Measurements from ENCODE around the gene KDM2A. TPM values are rescaled to one million over a fixed set of nuclear protein-coding genes. Genes with fewer than 3 reads are reported as not detected.
A peak's percentile ranks its signal among the peaks of the same experiment; 100 is the strongest.

KDM2A gene
- total RNA-seq: 10 to 100 TPM; 87.1 to 95.9 TPM

GRCh38 chr11:67118801-67119584, at the start of gene KDM2A:
Gene KDM2A, plus strand, starts transcription at chr11:67119263. Its CDS starts 2,054 bp downstream, at chr11:67121317.
- Mint-ChIP-seq H3K4me3 (peak within 1 kb of the TSS; percentile 98), H3K4me1 (peaks cover 30% of the 10 kb centered on the region), H3K27me3 (peaks cover 8% of the 10 kb centered on the region), H3K27ac (peak within 1 kb of the TSS; percentile 93), H3K36me3 (ENCODE audit: low read depth) (peaks cover 29% of the 10 kb centered on the region), H3K9me3 (no peaks in the 10 kb centered on the region)
- CTCF ChIA-PET: interaction anchor here (0.6 to 2.9 kb wide), 9 partner anchors 9 to 198 kb away, joined by 3 to 11 read pairs (median 4); no protein-coding TSS in a partner anchor
- DNase-seq: peak; percentile 99
- POLR2A ChIA-PET: interaction anchor here (1.0 to 3.7 kb wide), 5 partner anchors 10 to 198 kb away, joined by 3 to 24 read pairs (median 5); no protein-coding TSS in a partner anchor

DNA sequence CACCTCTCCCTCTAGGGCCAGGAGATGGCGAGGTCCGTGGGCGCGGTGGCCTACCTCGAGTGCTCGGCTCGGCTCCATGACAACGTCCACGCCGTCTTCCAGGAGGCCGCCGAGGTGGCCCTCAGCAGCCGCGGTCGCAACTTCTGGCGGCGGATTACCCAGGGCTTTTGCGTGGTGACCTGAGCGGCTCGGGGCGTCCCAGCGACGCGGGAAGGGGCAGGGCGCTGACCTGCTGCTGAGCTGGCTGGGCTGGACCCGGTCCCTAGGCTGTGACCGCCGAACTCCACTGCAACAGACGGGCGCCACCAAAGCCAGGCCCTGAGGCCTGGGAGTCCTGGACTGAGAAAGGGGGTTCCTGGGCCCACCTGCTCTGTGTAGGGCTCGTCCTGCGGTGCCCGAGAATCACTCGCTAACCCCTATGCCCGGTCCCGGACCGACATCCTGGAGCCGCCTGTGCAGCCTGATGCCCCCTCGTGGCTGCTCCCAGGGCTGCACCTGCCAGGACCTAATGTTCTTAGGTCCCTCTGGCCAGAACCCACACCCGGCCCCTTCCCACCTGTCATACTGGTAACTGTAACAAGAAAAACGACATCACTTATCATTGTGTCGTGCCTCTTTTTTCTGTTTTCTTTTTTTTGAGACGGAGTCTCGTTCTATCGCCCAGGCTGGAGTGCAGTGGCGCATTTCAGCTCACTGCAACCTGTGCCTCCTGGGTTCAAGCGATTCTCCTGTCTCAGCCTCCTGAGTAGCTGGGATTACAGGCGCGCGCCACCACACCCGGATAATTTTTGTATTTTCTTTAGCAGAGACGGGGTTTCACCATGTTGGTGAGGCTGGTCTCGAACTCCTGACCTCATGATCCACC, 47.4 kb upstream of the KDM2A start:
- POLR2A ChIA-PET: interaction anchor here (1.3 kb wide), 1 partner anchor 18 kb away, joined by 3 read pairs; no protein-coding TSS in a partner anchor
- CTCF ChIA-PET: interaction anchor here (1.5 to 1.7 kb wide), 2 partner anchors 17 to 18 kb away, joined by 8 to 9 read pairs; no protein-coding TSS in a partner anchor
- Mint-ChIP-seq H3K27ac (no peak overlapping the region), H3K36me3 (ENCODE audit: low read depth) (no peaks in the 10 kb centered on the region), H3K4me1 (peaks cover 3% of the 10 kb centered on the region), H3K9me3 (no peaks in the 10 kb centered on the region), H3K4me3 (no peak overlapping the region), H3K27me3 (peaks cover 13% of the 10 kb centered on the region)
- DNase-seq: peak; percentile 82

DNA sequence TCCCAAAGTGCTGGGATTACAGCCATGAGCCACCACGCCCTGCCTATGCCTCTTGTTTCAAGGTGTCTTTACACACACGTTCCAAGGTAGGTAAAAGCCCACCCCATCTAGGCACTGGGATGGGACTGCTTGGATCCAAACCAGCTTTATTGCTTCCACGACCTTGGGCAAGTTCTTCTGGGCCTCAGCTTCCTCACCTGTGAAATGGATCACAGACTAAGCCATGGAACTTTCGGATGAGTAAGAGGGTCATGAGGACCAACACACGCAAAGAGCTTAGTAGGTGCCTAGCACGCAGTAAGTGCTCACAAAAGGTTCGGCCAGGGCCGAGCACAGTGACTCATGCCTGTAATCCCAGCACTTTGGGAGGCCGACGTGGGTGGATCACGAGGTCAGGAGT, 46.8 kb upstream of the KDM2A start:
- Mint-ChIP-seq H3K4me1 (peaks cover 3% of the 10 kb centered on the region), H3K4me3 (no peak overlapping the region), H3K9me3 (no peaks in the 10 kb centered on the region), H3K36me3 (ENCODE audit: low read depth) (no peaks in the 10 kb centered on the region), H3K27ac (no peak overlapping the region), H3K27me3 (peaks cover 13% of the 10 kb centered on the region)
- CTCF ChIA-PET: interaction anchor here (0.9 to 2.5 kb wide), 4 partner anchors 17 to 113 kb away, joined by 3 to 9 read pairs (median 8); no protein-coding TSS in a partner anchor
- no peak for DNase-seq
- POLR2A ChIA-PET: interaction anchor here (1.3 kb wide), 1 partner anchor 18 kb away, joined by 3 read pairs; no protein-coding TSS in a partner anchor

DNA sequence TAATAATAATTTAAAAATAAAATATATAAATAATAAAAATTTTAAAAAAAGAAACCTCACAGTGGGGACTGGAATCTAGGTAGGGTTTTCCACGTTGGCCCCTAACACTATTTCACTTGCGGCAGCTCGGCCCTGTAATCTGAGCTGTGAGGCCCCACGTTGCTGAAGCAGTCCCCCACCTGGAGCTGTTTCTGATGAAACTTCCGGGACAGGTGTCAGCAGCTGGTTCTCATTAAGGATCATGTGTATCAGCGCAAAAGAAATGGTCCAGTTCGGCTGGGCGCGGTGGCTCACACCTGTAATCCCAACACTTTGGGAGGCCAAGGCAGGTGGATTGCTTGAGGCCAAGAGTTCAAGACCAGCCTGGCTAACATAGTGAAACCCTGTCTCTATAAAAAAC, 45.2 kb upstream of the KDM2A start:
- Mint-ChIP-seq H3K9me3 (no peaks in the 10 kb centered on the region), H3K27ac (no peak overlapping the region), H3K4me1 (peaks cover 11% of the 10 kb centered on the region), H3K36me3 (ENCODE audit: low read depth) (no peaks in the 10 kb centered on the region), H3K27me3 (peaks cover 10% of the 10 kb centered on the region), H3K4me3 (no peak overlapping the region)
- ChIA-PET POLR2A (interaction anchor here (0.6 kb wide), 1 partner anchor 21 kb away, joined by 3 read pairs; no protein-coding TSS in a partner anchor), CTCF (interaction anchor here (1.0 to 2.5 kb wide), 6 partner anchors 9 to 115 kb away, joined by 3 to 7 read pairs (median 4); no protein-coding TSS in a partner anchor)
- no peak for DNase-seq

GRCh38 chr11:67076202-67076601, 42.9 kb upstream of the KDM2A start:
- DNase-seq: no peak
- H3K9me3 Mint-ChIP-seq: no peaks in the 10 kb centered on the region
- no peak overlapping the region for H3K27ac Mint-ChIP-seq
- no peaks in the 10 kb centered on the region for H3K36me3 Mint-ChIP-seq (ENCODE audit: low read depth)
- CTCF ChIA-PET: interaction anchor here (1.2 kb wide), 1 partner anchor 23 kb away, joined by 7 read pairs; no protein-coding TSS in a partner anchor
- peaks cover 16% of the 10 kb centered on the region for H3K4me1 Mint-ChIP-seq
- no peak overlapping the region for H3K4me3 Mint-ChIP-seq
- peaks cover 6% of the 10 kb centered on the region for H3K27me3 Mint-ChIP-seq
- POLR2A ChIA-PET: no interaction called here

GRCh38 chr11:67079065-67079705, 39.9 kb upstream of the KDM2A start:
- H3K4me1 Mint-ChIP-seq: peaks cover 30% of the 10 kb centered on the region
- H3K27me3 Mint-ChIP-seq: peaks cover 10% of the 10 kb centered on the region
- no peak for DNase-seq
- no peak overlapping the region for H3K4me3 Mint-ChIP-seq
- ChIA-PET CTCF (interaction anchor here (1.0 to 2.8 kb wide), 3 partner anchors 90 to 303 kb away, joined by 4 to 10 read pairs (median 6); no protein-coding TSS in a partner anchor), POLR2A (no interaction called here)
- H3K36me3 Mint-ChIP-seq (ENCODE audit: low read depth): no peaks in the 10 kb centered on the region
- H3K27ac Mint-ChIP-seq: no peak overlapping the region
- no peaks in the 10 kb centered on the region for H3K9me3 Mint-ChIP-seq

DNA sequence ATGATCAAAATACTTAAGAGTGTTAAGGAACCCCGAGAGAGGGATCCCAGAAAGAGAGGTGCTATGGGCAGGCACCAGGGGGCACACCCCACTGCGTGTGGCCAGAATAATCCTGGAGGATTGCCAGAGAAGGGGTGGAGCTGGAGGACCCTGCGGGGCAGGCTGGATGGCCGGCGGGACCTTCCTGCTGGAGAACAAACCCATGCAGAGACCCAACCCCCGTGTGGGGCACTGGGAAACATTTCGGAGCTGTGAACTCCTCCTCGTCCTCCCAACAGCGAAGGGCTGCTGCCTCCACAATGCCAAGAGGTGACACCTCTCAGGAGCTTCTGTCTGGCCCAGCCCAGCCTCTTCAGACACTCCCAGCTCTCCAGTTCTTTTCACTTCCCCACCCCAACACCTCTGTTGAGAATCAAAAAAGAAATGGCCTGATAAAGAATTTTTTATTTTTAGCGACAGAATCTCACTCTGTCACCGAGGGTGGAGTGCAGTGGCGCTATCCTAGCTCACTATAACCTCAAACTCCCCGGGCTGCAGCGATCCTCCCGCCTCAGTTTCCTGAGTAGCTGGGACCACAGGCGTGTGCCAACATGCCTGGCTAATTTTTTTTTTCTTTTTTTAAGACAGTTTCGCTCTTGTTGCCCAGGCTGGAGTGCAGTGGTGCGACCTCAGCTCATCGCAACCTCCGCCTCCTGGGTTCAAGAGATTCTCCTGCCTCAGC, 36.8 kb upstream of the KDM2A start:
- Mint-ChIP-seq H3K27ac (no peak overlapping the region), H3K4me3 (no peak overlapping the region)

DNA sequence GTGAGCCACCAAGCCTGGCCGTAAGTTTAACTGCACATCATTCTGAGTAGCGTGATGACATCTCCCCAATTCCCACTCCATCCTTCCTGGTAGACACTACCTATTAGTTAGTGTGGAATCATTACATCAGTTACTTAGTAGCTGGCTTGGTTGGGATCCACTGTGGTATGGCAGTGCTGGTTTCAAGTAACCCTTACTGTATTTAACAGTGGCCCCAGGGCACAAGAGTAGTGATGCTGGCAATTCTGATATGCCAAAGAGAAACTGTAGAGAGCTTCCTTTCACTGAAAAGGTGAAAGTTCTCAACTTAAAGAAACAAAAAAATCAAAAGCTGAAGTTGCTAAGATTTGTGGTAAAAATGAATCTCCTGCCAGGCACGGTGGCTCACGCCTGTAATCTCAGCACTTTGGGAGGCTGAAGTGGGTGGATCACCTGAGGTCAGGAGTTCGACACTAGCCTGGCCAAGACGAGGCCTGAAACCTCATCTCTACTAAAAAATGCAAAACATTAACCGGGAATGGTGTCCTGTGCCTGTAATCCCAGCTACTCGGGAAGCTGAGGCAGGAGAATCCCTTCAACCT, 35.2 kb upstream of the KDM2A start:
- Mint-ChIP-seq H3K36me3 (ENCODE audit: low read depth) (no peaks in the 10 kb centered on the region), H3K27me3 (peaks cover 6% of the 10 kb centered on the region), H3K4me1 (peaks cover 22% of the 10 kb centered on the region), H3K27ac (no peak overlapping the region), H3K9me3 (no peaks in the 10 kb centered on the region), H3K4me3 (no peak overlapping the region)
- POLR2A ChIA-PET: no interaction called here
- CTCF ChIA-PET: interaction anchor here (1.3 to 2.3 kb wide), 4 partner anchors 11 to 89 kb away, joined by 3 to 8 read pairs (median 6); partner anchors contain the start of gene KDM2A
- DNase-seq: no peak

More for the DNA sequence above, 36.8 kb upstream of the KDM2A start:
- Mint-ChIP-seq H3K4me1 (peaks cover 30% of the 10 kb centered on the region), H3K9me3 (no peaks in the 10 kb centered on the region), H3K27me3 (peaks cover 6% of the 10 kb centered on the region), H3K36me3 (ENCODE audit: low read depth) (no peaks in the 10 kb centered on the region)
- POLR2A ChIA-PET: interaction anchor here (0.7 kb wide), 2 partner anchors 20 to 161 kb away, joined by 3 to 5 read pairs; no protein-coding TSS in a partner anchor
- DNase-seq: no peak
- CTCF ChIA-PET: interaction anchor here (0.6 to 2.3 kb wide), 12 partner anchors 9 to 158 kb away, joined by 3 to 8 read pairs (median 4); partner anchors contain the start of gene KDM2A

DNA sequence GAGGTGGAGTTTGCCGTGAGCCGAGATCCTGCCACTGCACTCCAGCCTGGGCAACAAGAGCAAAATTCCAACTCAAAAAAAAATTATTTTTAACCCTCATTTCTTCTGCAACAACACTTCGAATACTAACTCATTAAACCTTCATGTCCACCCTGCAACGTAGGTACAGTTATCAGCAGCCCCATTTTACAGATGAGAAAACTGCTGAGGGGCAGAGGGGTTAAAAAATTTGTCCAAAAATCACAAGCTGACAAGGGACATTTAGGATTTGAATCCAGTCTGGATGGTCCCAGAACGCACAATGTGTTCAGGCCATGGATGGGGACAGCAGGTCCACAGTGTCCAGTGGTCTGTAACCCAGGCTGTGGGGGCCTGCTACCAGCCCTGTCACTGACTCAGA, 33.4 kb upstream of the KDM2A start:
- H3K9me3 Mint-ChIP-seq: no peaks in the 10 kb centered on the region
- CTCF ChIA-PET: no interaction called here
- H3K36me3 Mint-ChIP-seq (ENCODE audit: low read depth): no peaks in the 10 kb centered on the region

DNA sequence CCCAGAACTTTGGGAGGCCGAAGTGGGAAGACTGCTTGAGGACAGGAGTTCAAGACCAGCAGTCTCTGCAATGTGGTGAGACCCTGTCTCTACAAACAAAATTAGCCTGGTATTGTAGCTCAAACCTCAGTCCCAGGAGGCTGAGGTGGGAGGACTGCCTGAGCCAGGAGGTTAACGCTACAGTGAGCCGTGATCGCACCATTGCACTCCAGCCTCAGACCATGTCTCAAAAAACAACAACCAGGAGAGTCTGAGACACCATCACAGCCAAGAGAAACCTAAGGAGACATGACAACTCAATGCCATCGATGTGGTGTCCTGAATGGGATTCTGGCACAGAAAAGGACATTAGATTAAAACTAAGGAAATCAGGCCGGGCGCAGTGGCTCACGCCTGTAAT, 28.3 kb upstream of the KDM2A start:
- H3K4me1 Mint-ChIP-seq: no peaks in the 10 kb centered on the region
- no peak for DNase-seq
- ChIA-PET CTCF (no interaction called here), POLR2A (no interaction called here)
- H3K27ac Mint-ChIP-seq: no peak overlapping the region
- H3K27me3 Mint-ChIP-seq: no peaks in the 10 kb centered on the region
- H3K9me3 Mint-ChIP-seq: no peaks in the 10 kb centered on the region
- H3K4me3 Mint-ChIP-seq: no peak overlapping the region
- no peaks in the 10 kb centered on the region for H3K36me3 Mint-ChIP-seq (ENCODE audit: low read depth)

More for the DNA sequence above, 33.4 kb upstream of the KDM2A start:
- peaks cover 17% of the 10 kb centered on the region for H3K4me1 Mint-ChIP-seq
- DNase-seq: no peak
- POLR2A ChIA-PET: no interaction called here
- peaks cover 6% of the 10 kb centered on the region for H3K27me3 Mint-ChIP-seq
- no peak overlapping the region for H3K4me3 Mint-ChIP-seq
- H3K27ac Mint-ChIP-seq: no peak overlapping the region

DNA sequence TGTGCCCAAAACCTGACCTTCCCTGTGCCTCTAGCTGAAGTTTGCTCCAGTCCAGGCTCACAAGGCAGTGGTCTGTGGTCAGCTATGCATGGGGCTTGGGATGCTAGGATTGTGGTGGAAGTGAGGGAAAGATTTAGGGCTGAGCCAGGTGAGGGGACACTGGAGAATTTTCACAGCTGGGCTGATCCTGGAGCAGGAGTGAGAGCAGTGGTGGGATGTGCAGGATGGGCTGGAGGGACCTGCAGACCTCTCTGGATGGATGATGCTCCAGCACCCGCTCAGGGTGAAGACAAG, 23.9 kb upstream of the KDM2A start:
- peaks cover 2% of the 10 kb centered on the region for H3K4me1 Mint-ChIP-seq
- no peak overlapping the region for H3K4me3 Mint-ChIP-seq
- ChIA-PET CTCF (interaction anchor here (1.3 kb wide), 1 partner anchor 72 kb away, joined by 4 read pairs; no protein-coding TSS in a partner anchor), POLR2A (no interaction called here)
- no peak for DNase-seq
- H3K27me3 Mint-ChIP-seq: no peaks in the 10 kb centered on the region
- H3K36me3 Mint-ChIP-seq (ENCODE audit: low read depth): no peaks in the 10 kb centered on the region
- no peaks in the 10 kb centered on the region for H3K9me3 Mint-ChIP-seq
- H3K27ac Mint-ChIP-seq: no peak overlapping the region

Data from activated CD4-positive, alpha-beta memory T cell treated with anti-CD3 and anti-CD28 coated beads, Interleukin-2, amount 10 ng/mL, durations not matched to agents 7 days and 5 days (primary cell).